ENCODE measurements around the gene CYP4F8.
"Not testable (repeated sequence)": the region's sequence is repeated elsewhere in the genome, so short reads cannot be mapped to it uniquely, and the experiment has no call there.

CYP4F8 gene

GRCh38 chr19:15593766-15594165 is 21.3 kb upstream of the CYP4F8 start:
- H3K27me3 ChIP-seq (ENCODE audit: insufficient read depth, low read length); H2AFZ ChIP-seq (ENCODE audit: low read depth, low read length); H3K4me3 ChIP-seq (ENCODE audit: low read length); H3K36me3 ChIP-seq (ENCODE audit: insufficient read depth, low read length); H3K4me1 ChIP-seq (ENCODE audit: insufficient read depth, low read length); H3K9me3 ChIP-seq (ENCODE audit: low read length): not testable (repeated sequence)

DNA sequence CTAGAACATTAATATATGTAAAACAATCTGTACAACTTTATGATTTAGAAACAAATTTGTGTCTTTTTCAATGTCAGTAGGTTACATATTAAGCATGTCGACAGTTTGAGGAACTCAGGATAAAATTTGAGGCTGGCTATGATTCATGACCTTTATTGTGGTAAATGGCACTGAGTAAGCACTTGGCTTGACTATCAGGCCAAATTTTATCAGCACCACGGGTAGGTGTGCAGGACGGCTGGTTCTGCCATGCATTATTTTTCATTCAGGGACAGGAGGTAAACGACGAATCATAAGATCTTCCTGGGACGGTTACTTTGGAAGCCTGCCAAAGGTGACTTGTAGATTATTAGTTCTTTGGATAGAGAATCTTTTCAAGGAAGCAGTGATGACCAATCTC is 19.9 kb upstream of the CYP4F8 start:
- Histone ChIP-seq H3K27me3 (ENCODE audit: insufficient read depth, low read length) (no peaks in the 10 kb centered on the region), H3K9me3 (ENCODE audit: low read length) (no peaks in the 10 kb centered on the region), H3K4me3 (ENCODE audit: low read length) (no peak overlapping the region), H3K36me3 (ENCODE audit: insufficient read depth, low read length) (no peaks in the 10 kb centered on the region), H3K4me1 (ENCODE audit: insufficient read depth, low read length) (no peaks in the 10 kb centered on the region), H2AFZ (ENCODE audit: low read depth, low read length) (no peak overlapping the region)

DNA sequence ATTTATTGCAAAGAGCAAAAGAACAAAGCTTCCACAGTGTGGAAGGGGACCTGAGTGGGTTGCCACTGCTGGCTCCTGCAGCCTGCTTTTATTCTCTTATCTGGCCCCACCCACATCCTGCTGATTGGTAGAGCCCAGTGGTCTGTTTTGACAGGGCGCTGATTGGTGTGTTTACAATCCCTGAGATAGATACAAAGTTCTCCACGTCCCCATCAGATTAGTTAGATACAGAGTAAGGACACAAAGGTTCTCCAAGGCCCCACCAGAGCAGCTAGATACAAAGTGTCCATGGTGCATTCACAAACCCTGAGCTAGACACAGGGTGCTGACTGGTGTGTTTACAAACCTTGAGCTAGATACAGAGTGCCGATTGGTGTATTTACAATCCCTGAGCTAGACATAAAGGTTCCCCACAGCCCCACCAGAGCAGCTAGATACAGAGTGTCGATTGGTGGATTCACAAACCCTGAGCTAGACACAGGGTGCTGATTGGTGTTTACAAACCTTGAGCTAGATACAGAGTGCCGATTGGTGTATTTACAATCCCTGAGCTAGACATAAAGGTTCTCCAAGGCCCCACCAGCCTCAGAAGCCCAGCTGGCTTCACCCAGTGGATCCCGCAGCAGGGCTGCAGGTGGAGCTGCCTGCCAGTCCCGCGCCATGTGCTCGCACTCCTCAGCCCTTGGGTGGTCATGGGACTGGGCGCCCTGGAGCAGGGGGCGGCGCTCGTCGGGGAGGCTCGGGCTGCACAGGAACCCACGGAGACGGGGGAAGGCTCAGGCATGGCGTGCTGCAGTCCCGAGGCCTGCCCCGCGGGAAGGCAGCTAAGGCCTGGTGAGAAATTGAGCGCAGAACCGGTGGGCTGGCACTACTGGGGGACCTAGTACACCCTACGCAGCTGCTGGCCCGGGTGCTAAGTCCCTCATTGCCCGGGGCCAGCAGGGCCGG is 6.8 kb upstream of the CYP4F8 start:
- not testable (repeated sequence) for H3K4me3 ChIP-seq (ENCODE audit: low read length); H3K27me3 ChIP-seq (ENCODE audit: insufficient read depth, low read length); H3K36me3 ChIP-seq (ENCODE audit: insufficient read depth, low read length); H3K9me3 ChIP-seq (ENCODE audit: low read length); H3K4me1 ChIP-seq (ENCODE audit: insufficient read depth, low read length); H2AFZ ChIP-seq (ENCODE audit: low read depth, low read length)

DNA sequence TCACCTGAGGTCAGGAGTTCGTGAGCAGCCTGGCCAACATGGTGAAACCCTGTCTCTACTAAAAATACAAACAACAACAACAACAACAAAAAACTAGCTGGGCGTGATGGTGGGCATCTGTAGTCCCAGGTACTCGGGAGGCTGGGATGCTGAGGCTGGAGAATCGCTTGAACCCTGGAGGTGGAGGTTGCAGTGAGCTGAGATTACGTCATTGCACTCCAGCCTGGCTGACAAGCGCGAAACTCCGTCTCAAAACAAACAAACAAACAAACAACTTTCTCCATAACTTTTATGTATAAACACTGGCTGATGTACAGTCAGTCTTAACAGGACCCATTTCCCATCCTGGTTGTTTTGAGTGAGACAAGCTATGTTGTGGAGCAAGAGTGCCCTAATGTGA is 5.8 kb upstream of the CYP4F8 start:
- H3K4me3 ChIP-seq (ENCODE audit: low read length) = no peak overlapping the region
- H3K36me3 ChIP-seq (ENCODE audit: insufficient read depth, low read length) = no peaks in the 10 kb centered on the region
- no peak overlapping the region for H2AFZ ChIP-seq (ENCODE audit: low read depth, low read length)
- H3K27me3 ChIP-seq (ENCODE audit: insufficient read depth, low read length) = no peaks in the 10 kb centered on the region
- no peaks in the 10 kb centered on the region for H3K9me3 ChIP-seq (ENCODE audit: low read length)
- H3K4me1 ChIP-seq (ENCODE audit: insufficient read depth, low read length) = no peaks in the 10 kb centered on the region

DNA sequence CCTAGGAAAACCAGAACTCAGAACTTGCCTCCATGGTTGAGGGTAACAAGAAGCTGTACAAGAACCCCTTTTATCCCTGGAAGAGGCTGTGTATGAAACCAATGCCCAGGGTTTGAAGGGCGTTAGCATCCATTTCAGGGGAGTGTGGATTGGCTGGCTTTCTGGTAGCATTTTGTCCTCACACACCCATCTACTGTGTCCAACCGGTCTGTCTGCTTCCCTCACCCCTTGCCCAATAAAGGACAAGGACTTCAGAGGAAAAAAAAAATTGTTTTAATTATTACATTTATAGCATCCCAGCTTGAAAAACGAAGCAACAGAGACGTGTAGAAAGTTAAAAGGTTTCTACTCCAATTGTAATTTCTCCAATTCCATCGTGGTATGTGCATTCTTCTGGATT is 2.7 kb upstream of the CYP4F8 start:
- Histone ChIP-seq H3K27me3 (ENCODE audit: insufficient read depth, low read length) (no peaks in the 10 kb centered on the region), H3K4me1 (ENCODE audit: insufficient read depth, low read length) (no peaks in the 10 kb centered on the region), H3K36me3 (ENCODE audit: insufficient read depth, low read length) (no peaks in the 10 kb centered on the region), H3K4me3 (ENCODE audit: low read length) (no peak overlapping the region), H3K9me3 (ENCODE audit: low read length) (no peaks in the 10 kb centered on the region), H2AFZ (ENCODE audit: low read depth, low read length) (no peak overlapping the region)

- Histone ChIP-seq H3K4me3 (ENCODE audit: low read length) (no peak overlapping the region), H2AFZ (ENCODE audit: low read depth, low read length) (no peak overlapping the region), H3K4me1 (ENCODE audit: insufficient read depth, low read length) (no peaks in the 10 kb centered on the region), H3K36me3 (ENCODE audit: insufficient read depth, low read length) (no peaks in the 10 kb centered on the region), H3K27me3 (ENCODE audit: insufficient read depth, low read length) (no peaks in the 10 kb centered on the region), H3K9me3 (ENCODE audit: low read length) (no peaks in the 10 kb centered on the region)
Observed at GRCh38 chr19:15613338-15613737, 1.7 kb upstream of the CYP4F8 start.

DNA sequence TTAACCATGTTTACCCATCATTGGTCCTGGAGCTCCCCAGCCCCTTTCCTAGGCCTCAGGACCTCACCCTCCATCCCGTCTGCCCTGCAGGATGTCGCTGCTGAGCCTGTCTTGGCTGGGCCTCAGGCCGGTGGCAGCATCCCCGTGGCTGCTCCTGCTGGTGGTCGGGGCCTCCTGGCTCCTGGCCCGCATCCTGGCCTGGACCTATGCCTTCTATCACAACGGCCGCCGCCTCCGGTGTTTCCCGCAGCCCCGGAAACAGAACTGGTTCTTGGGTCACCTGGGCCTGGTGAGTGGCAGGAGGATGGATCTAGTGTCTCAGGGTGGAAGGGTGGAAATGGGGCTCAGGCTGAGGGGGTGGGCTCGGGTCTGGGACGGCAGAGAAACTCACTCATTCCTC is 508 bp downstream of the CYP4F8 start:
- no peak overlapping the region for H2AFZ ChIP-seq (ENCODE audit: low read depth, low read length)
- H3K4me1 ChIP-seq (ENCODE audit: insufficient read depth, low read length) = no peaks in the 10 kb centered on the region
- no peak overlapping the region for H3K4me3 ChIP-seq (ENCODE audit: low read length)
- no peaks in the 10 kb centered on the region for H3K27me3 ChIP-seq (ENCODE audit: insufficient read depth, low read length)
- H3K9me3 ChIP-seq (ENCODE audit: low read length) = no peaks in the 10 kb centered on the region
- no peaks in the 10 kb centered on the region for H3K36me3 ChIP-seq (ENCODE audit: insufficient read depth, low read length)

DNA sequence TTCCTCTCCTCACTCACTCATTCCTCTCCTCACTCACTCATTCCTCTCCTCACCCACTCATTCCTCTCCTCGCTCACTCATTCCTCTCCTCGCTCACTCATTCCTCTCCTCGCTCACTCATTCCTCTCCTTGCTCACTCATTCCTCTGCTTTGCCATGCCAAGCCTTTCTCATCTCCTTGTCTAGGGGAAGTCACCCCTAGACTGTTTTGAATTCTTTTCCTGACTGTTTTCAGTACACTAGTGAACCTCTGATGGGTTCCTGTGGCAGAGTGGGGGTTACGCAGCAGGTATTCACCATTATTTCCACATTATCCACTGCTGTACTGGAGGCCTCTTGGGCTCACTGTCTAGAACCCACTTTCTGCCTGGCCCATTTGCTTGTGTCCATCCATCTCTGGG is 1.2 kb downstream of the CYP4F8 start:
- Histone ChIP-seq H3K4me3 (ENCODE audit: low read length) (no peak overlapping the region), H3K36me3 (ENCODE audit: insufficient read depth, low read length) (no peaks in the 10 kb centered on the region), H3K27me3 (ENCODE audit: insufficient read depth, low read length) (no peaks in the 10 kb centered on the region), H2AFZ (ENCODE audit: low read depth, low read length) (no peak overlapping the region), H3K9me3 (ENCODE audit: low read length) (no peaks in the 10 kb centered on the region), H3K4me1 (ENCODE audit: insufficient read depth, low read length) (no peaks in the 10 kb centered on the region)

- H3K27me3 ChIP-seq (ENCODE audit: insufficient read depth, low read length) = no peaks in the 10 kb centered on the region
- H3K4me3 ChIP-seq (ENCODE audit: low read length) = no peak overlapping the region
- no peaks in the 10 kb centered on the region for H3K36me3 ChIP-seq (ENCODE audit: insufficient read depth, low read length)
- no peaks in the 10 kb centered on the region for H3K4me1 ChIP-seq (ENCODE audit: insufficient read depth, low read length)
- H2AFZ ChIP-seq (ENCODE audit: low read depth, low read length) = no peak overlapping the region
- H3K9me3 ChIP-seq (ENCODE audit: low read length) = no peaks in the 10 kb centered on the region
Observed at GRCh38 chr19:15616627-15617270, 1.7 kb downstream of the CYP4F8 start.

GRCh38 chr19:15618321-15618720 is 3.3 kb downstream of the CYP4F8 start:
- Histone ChIP-seq H3K36me3 (ENCODE audit: insufficient read depth, low read length) (no peaks in the 10 kb centered on the region), H3K4me3 (ENCODE audit: low read length) (no peak overlapping the region), H3K4me1 (ENCODE audit: insufficient read depth, low read length) (no peaks in the 10 kb centered on the region), H2AFZ (ENCODE audit: low read depth, low read length) (no peak overlapping the region), H3K9me3 (ENCODE audit: low read length) (no peaks in the 10 kb centered on the region), H3K27me3 (ENCODE audit: insufficient read depth, low read length) (no peaks in the 10 kb centered on the region)

- Histone ChIP-seq H3K36me3 (ENCODE audit: insufficient read depth, low read length) (no peaks in the 10 kb centered on the region), H3K4me3 (ENCODE audit: low read length) (no peak overlapping the region), H3K9me3 (ENCODE audit: low read length) (no peaks in the 10 kb centered on the region), H2AFZ (ENCODE audit: low read depth, low read length) (no peak overlapping the region), H3K27me3 (ENCODE audit: insufficient read depth, low read length) (no peaks in the 10 kb centered on the region), H3K4me1 (ENCODE audit: insufficient read depth, low read length) (no peaks in the 10 kb centered on the region)
Observed at GRCh38 chr19:15621801-15622200, 6.8 kb downstream of the CYP4F8 start.

GRCh38 chr19:15622991-15623390 is 8.0 kb downstream of the CYP4F8 start:
- Histone ChIP-seq H3K4me3 (ENCODE audit: low read length) (no peak overlapping the region), H3K9me3 (ENCODE audit: low read length) (no peaks in the 10 kb centered on the region)

DNA sequence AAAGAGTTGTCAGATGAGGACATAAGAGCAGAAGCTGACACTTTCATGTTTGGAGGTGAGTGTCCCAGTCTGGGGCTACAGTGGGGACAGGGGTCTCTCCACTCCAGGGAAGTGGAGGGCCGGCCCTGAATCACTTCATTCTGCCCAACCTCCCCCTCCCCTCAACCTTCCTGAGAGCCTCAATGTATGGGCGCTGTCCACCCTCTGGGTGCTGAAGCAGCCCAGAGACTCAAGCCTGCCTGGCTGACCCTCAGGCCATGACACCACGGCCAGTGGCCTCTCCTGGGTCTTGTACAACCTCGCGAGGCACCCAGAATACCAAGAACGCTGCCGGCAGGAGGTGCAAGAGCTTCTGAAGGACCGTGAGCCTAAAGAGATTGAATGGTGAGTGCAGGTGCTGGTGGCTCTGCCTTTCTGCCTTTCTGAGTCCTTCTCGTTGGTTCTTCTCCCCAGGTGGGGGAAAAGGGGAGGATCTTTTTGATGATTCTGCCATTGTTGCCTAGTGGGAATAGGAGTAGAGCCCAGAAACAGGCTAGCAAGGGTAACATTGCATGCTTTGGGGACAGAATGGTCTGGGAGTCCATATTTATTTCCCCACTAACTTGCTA is 8.8 kb downstream of the CYP4F8 start:
- Histone ChIP-seq H2AFZ (ENCODE audit: low read depth, low read length) (no peak overlapping the region), H3K9me3 (ENCODE audit: low read length) (no peaks in the 10 kb centered on the region), H3K36me3 (ENCODE audit: insufficient read depth, low read length) (no peaks in the 10 kb centered on the region), H3K27me3 (ENCODE audit: insufficient read depth, low read length) (no peaks in the 10 kb centered on the region), H3K4me1 (ENCODE audit: insufficient read depth, low read length) (no peaks in the 10 kb centered on the region), H3K4me3 (ENCODE audit: low read length) (no peak overlapping the region)

More at GRCh38 chr19:15622991-15623390, 8.0 kb downstream of the CYP4F8 start:
- Histone ChIP-seq H3K27me3 (ENCODE audit: insufficient read depth, low read length) (no peaks in the 10 kb centered on the region), H3K36me3 (ENCODE audit: insufficient read depth, low read length) (no peaks in the 10 kb centered on the region), H2AFZ (ENCODE audit: low read depth, low read length) (no peak overlapping the region), H3K4me1 (ENCODE audit: insufficient read depth, low read length) (no peaks in the 10 kb centered on the region)

Measured in neuron (in vitro differentiated cells).